Uterus (tissue), 2 donors: ENCODE results near the gene MLF1.

ENCODE experiments used
- POLR2A ChIP-seq, 2 donors: fragments of 450-650 bp; IDR thresholded peaks; one replicate each; pipeline ENCODE4 v1.6.1; 2016; ENCODE audit warnings: antibody characterized with exemption in 2 of 2, mild to moderate bottlenecking in 1 of 2, moderate library complexity in 1 of 2
- TF ChIP-seq, protein P1 (sequence below), 4 experiments: fragments of 200-600 bp in 2 of 4; fragments of 450-650 bp in 2 of 4; sonication (generic) in 2 of 4; IDR thresholded peaks; one replicate each; pipeline ENCODE4 v1.5.1; 2016 to 2019; ENCODE audit warnings: antibody characterized with exemption in 4 of 4, mild to moderate bottlenecking in 2 of 4, moderate library complexity in 1 of 4

DNA sequence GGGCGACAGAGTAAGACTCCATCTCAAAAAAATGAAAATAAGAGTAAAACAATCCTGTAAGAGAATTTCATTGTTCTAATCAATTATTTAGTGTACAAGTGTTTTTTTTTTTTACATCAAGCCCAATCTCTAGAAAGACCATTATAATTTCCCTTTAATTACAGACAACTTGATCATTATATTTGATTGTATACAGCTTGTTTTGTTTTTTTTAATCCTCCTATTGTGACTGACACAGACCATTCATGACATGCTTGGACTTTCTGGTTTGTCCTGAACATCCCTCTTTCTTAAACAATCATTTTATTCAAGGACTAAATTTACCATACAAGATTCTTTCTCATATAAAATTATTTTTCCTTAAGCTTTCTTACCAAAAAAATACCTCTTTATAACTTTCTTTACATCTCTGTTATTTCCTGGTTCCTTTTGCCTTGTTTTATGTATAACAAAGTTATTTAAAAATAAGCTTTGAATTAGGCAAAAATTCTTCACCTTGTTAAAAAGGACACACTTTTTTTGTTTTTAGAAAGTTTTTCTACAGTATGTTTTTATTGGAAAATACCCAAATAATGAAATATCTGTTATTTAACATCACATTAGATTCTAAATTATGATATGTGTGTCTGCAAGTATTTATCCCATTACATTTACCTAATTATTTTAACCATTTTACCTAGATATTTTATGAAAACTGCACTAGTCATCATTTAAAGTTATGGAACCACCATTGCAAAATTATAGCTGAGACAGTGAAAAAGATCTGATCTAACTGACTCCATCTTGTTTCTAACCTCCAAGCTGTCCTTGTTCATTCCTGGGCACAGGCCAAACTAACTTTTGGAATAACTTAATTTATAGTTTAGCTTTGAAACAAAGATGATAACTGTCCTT lies 47.2 kb downstream of the MLF1 start:
- TF ChIP-seq, protein P1, sequence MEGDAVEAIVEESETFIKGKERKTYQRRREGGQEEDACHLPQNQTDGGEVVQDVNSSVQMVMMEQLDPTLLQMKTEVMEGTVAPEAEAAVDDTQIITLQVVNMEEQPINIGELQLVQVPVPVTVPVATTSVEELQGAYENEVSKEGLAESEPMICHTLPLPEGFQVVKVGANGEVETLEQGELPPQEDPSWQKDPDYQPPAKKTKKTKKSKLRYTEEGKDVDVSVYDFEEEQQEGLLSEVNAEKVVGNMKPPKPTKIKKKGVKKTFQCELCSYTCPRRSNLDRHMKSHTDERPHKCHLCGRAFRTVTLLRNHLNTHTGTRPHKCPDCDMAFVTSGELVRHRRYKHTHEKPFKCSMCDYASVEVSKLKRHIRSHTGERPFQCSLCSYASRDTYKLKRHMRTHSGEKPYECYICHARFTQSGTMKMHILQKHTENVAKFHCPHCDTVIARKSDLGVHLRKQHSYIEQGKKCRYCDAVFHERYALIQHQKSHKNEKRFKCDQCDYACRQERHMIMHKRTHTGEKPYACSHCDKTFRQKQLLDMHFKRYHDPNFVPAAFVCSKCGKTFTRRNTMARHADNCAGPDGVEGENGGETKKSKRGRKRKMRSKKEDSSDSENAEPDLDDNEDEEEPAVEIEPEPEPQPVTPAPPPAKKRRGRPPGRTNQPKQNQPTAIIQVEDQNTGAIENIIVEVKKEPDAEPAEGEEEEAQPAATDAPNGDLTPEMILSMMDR (IDR thresholded peaks at IDR 0.05), result no peak
- TF ChIP-seq POLR2A (IDR thresholded peaks at IDR 0.05), result no peak
